ENCODE data around the gene IGBP1.
"Not testable (repeated sequence)": the region's sequence is repeated elsewhere in the genome, so short reads cannot be mapped to it uniquely, and the experiment has no call there.

Gene IGBP1

GRCh38 chrX:70133303-70134115, at the start of gene IGBP1:
Gene IGBP1 (plus strand): TSS chrX:70133447. CDS start chrX:70133948, 501 bp downstream.
- peak; percentile 83 for DNase-seq (ENCODE audit: low spot score)

- DNase-seq (ENCODE audit: low spot score), result no peak
These were observed 48.5 kb upstream of the IGBP1 start for GRCh38 chrX:70084592-70085240.

DNA sequence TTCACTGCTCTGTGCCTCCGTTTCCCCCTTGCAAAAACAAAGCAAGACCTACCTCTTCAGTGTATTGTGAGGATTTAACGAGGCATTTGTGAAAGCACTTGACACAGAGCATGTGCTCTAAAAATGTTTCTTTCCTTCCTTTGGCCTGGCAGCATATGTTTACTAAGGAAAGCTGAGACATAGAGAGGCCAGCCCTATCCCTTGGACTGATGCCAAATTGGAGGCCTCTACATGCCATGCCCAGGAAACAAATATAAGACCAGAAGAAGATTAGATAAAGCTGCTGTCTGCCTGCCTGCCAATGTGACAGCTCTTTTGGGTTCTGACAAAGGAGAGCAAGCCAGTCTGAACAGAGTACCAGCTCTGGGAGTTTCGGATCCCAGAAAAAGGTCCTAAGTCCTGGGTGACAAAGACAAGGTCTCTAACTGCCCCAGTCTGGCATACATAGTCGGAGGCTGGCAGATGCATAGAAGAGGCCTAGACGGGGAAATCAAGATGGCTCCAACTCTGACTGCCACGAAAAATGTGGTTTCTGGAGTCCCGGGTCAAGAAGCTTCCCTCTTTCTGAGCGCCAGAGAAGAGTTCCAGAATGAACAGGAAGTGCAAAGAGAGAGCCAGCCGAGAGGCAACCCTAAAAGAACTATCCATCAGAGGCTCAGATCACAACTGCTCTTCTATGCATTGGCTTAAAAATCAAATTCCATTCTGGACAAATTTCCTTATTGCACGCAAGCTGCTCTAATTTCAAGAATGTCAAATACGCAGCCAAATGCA, 45.2 kb upstream of the IGBP1 start:
- peak; percentile 15 for DNase-seq (ENCODE audit: low spot score)

GRCh38 chrX:70088751-70089150, 44.5 kb upstream of the IGBP1 start:
- DNase-seq (ENCODE audit: low spot score), result no peak

DNA sequence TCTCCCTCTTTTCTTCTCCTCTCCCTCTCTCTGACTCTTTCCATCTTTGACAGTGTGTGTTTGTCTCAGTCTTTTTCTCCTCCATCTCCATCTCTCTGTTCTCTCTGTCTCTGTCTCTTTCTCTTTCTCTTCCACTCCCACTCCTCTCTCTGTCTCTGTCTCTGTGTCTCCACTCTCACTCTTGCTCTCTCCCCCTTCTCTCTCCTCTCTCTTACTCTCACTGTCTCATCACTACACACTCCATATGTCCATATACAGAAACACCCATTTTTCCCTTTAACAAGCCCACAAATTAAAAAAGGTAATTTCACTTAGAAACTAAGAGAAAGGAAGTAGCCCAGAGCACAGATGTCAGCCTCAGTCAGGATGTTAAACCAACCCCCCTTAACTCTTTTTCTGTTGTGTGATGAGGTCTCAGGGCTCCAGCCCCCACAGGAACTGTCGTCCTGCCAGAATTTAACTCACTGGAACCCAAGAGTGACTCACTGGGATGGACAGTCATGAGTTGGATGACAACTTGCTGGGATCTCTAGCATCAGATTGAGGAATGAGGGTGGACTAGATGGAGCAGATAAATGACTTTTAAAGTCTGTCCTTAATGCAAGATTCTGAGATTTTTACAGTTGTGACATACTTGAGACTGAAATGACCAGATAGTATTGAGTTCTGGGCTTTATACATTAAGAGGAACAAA, 43.5 kb upstream of the IGBP1 start:
- DNase-seq (ENCODE audit: low spot score), result no peak

- no peak for DNase-seq (ENCODE audit: low spot score)
These were observed 41.0 kb upstream of the IGBP1 start for GRCh38 chrX:70092247-70092646.

- no peak for DNase-seq (ENCODE audit: low spot score)
These were observed 37.2 kb upstream of the IGBP1 start for GRCh38 chrX:70096052-70096451.

- no peak for DNase-seq (ENCODE audit: low spot score)
These were observed 28.0 kb upstream of the IGBP1 start for GRCh38 chrX:70105229-70105628.

DNA sequence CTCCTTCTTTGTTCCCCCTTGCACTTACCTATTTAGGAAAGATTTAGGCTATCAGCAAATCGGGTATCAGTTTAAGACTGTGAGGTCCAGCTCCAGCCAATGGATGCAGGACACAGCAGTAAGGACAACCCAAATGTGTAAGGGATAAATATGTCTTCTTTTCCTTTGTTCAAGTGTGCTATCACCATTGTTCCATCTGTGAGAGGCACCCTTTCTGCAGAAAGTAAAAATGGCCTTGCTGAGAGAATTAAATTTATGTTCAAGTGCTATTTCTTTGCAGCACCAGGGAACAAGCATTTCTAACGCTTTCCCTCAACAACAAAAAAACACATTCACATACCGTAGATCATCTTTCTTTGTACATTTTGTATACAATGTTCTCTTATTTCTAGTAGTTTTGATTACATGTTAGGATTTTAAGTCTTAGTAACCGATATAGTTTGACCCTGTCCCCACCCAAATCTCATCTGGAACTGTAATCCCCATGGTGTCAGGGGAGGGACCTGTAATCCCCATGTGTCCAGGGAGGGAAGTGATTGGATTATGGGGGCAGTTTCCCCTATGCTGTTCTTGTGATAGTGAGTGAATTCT, 21.7 kb upstream of the IGBP1 start:
- DNase-seq (ENCODE audit: low spot score), result not testable (repeated sequence)

DNA sequence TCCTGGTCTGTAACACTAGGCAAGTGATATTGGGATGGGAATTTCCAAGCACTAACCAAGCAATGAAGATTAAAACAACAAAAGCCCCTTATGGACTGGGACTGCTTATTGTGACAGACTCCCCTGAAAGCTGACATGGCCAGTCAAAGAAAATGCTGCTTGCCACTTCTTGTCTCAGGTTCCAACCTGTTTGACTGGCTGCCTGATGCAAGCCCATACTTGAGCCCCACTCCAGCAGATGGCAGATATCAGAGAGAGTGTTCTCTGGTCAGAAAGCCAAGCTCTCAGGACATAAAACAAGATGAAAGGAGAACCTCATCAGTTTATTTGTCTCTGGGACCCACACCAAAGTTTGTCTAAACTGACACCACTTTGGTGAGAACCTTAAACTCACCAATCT, 15.5 kb upstream of the IGBP1 start:
- DNase-seq (ENCODE audit: low spot score), result no peak

GRCh38 chrX:70123014-70123413, 10.2 kb upstream of the IGBP1 start:
- not testable (repeated sequence) for DNase-seq (ENCODE audit: low spot score)

- DNase-seq (ENCODE audit: low spot score), result no peak
These were observed 8.6 kb upstream of the IGBP1 start for GRCh38 chrX:70124678-70125077.

GRCh38 chrX:70128071-70128470, 5.2 kb upstream of the IGBP1 start:
- no peak for DNase-seq (ENCODE audit: low spot score)

- DNase-seq (ENCODE audit: low spot score), result no peak
These were observed 3.4 kb upstream of the IGBP1 start for GRCh38 chrX:70129816-70130215.

DNA sequence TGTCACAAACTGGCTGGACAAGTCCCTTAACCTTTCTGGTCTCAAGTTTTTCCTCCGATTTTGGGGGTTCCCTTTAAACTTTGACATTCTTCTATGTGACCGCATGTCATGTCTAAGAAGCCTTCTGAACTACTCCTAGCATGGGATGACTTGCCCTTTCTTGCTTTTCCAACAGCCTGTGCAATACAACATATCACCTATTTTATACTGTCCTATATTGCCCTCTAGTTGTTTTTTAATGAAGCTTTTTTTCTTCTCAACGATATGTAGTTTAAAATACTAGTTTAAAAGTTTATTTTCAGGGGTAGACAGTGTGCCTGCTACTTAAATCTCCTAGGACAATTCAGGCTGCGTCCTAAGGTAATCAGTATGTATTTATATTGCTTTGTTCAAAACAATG, 1.0 kb upstream of the IGBP1 start:
- DNase-seq (ENCODE audit: low spot score), result no peak

GRCh38 chrX:70132877-70133302, 357 bp upstream of the IGBP1 start:
- DNase-seq (ENCODE audit: low spot score), result peak; percentile 22

DNA sequence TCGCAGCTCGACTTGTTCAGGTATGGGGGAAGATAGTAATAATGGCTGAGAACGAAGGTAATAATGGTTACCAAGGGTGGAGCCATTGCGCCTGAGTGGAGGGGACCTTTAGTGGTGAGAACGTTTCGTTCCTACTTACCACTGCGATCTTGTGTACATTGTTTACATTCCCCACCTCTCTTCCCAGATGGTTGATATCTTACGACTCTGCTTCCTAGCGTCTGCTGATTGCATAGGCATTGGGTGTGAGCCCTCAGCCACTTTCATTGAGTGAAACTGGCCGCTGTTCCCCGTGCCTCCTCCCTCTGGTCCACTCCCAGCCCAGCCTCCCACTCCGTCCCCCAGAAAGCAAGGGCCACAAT, 850 bp downstream of the IGBP1 start:
- DNase-seq (ENCODE audit: low spot score), result no peak

GRCh38 chrX:70138622-70139021, 5.4 kb downstream of the IGBP1 start:
- no peak for DNase-seq (ENCODE audit: low spot score)

GRCh38 chrX:70139736-70140135, 6.5 kb downstream of the IGBP1 start:
- no peak for DNase-seq (ENCODE audit: low spot score)

- DNase-seq (ENCODE audit: low spot score), result no peak
These were observed 8.1 kb downstream of the IGBP1 start for GRCh38 chrX:70141373-70141772.

GRCh38 chrX:70166601-70167590, 33.6 kb downstream of the IGBP1 start:
- DNase-seq (ENCODE audit: low spot score), result no peak

Data from hematopoietic multipotent progenitor cell treated with erythropoietin and hydrocortisone succinate and interleukin-3 and kit ligand, for 17 days (in vitro differentiated cells).